H1 (cell line): Measurements from ENCODE around the gene AAGAB.

ENCODE experiments used
- JUND ChIP-seq: IDR thresholded peaks from 2 replicates; pipeline ENCODE4 v1.6.1; 2011; ENCODE audit warnings: mild to moderate bottlenecking, improper control_type of control experiment, low read length
- POLR2A ChIP-seq, 2 experiments: IDR thresholded peaks; 1 replicate in 1 of 2; 2 replicates in 1 of 2; pipeline ENCODE4 v1.6.1; 2011; ENCODE audit warnings: low read depth in 2 of 2, low read length in 2 of 2, mild to moderate bottlenecking in 2 of 2; ENCODE audit errors: control extremely low read depth in 1 of 2
- RXRA ChIP-seq: IDR thresholded peaks from 2 replicates; pipeline ENCODE4 v1.6.1; 2011; ENCODE audit warnings: low read depth, mild to moderate bottlenecking, low read length, moderate library complexity; ENCODE audit not compliant: insufficient read depth
- YY1 ChIP-seq: IDR thresholded peaks from 2 replicates; pipeline ENCODE4 v1.6.1; 2011; ENCODE audit warnings: low read depth, mild to moderate bottlenecking, low read length
- TF ChIP-seq, protein P1 (sequence below): IDR thresholded peaks from 2 replicates; pipeline ENCODE4 v1.6.1; 2012; ENCODE audit warnings: inconsistent platforms
- TF ChIP-seq, protein P2 (sequence below), 3 experiments: IDR thresholded peaks; 1 replicate in 2 of 3; 2 replicates in 1 of 3; pipeline versions ENCODE4 v1.5.1 to v1.6.1; 2011; ENCODE audit warnings: low read length in 3 of 3, mild to moderate bottlenecking in 3 of 3, inconsistent platforms in 2 of 3, low read depth in 1 of 3, moderate library complexity in 1 of 3; ENCODE audit not compliant: insufficient read depth in 1 of 3; ENCODE audit errors: control extremely low read depth in 1 of 3

DNA sequence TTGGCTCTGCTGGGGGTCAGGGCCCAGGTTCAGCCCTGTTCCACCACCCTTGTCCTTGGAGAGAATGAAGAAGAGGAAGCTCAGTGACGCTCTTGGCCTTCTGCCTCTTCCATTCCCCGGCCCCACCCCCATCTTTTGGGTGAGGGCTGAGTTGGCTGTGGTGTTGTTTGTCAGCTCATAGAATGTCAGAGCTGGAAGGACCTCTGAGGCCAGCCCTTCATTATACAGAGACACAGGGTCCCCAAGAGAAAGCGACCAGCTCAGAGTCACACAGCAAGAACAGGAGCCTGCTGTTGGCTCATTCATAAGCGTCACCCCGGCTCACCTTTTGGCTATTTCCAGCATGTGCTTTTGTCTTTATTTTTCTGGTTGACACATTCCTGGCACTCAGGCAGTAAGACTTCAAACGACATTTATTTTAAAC, 68.2 kb downstream of the AAGAB start:
- TF ChIP-seq, protein P1, sequence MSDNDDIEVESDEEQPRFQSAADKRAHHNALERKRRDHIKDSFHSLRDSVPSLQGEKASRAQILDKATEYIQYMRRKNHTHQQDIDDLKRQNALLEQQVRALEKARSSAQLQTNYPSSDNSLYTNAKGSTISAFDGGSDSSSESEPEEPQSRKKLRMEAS = no peak
- no peak for TF ChIP-seq POLR2A (IDR thresholded peaks at IDR 0.05; ENCODE audit: control extremely low read depth in 1 of 2, low read depth in 2 of 2, low read length in 2 of 2)
- TF ChIP-seq, protein P2, sequence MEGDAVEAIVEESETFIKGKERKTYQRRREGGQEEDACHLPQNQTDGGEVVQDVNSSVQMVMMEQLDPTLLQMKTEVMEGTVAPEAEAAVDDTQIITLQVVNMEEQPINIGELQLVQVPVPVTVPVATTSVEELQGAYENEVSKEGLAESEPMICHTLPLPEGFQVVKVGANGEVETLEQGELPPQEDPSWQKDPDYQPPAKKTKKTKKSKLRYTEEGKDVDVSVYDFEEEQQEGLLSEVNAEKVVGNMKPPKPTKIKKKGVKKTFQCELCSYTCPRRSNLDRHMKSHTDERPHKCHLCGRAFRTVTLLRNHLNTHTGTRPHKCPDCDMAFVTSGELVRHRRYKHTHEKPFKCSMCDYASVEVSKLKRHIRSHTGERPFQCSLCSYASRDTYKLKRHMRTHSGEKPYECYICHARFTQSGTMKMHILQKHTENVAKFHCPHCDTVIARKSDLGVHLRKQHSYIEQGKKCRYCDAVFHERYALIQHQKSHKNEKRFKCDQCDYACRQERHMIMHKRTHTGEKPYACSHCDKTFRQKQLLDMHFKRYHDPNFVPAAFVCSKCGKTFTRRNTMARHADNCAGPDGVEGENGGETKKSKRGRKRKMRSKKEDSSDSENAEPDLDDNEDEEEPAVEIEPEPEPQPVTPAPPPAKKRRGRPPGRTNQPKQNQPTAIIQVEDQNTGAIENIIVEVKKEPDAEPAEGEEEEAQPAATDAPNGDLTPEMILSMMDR (IDR thresholded peaks at IDR 0.05; ENCODE audit: control extremely low read depth in 1 of 3, insufficient read depth in 1 of 3, low read depth in 1 of 3, low read length in 3 of 3) = no peak
- no peak for TF ChIP-seq YY1
- no peak for TF ChIP-seq RXRA
- no peak for TF ChIP-seq JUND
